NCI-H1436 (cell line): ENCODE results near the gene LMAN1L.

Experiments used
- DNase-seq: peaks from one replicate; lab custom pipeline; 2025; lab: John Stamatoyannopoulos, UW

Gene LMAN1L

DNA sequence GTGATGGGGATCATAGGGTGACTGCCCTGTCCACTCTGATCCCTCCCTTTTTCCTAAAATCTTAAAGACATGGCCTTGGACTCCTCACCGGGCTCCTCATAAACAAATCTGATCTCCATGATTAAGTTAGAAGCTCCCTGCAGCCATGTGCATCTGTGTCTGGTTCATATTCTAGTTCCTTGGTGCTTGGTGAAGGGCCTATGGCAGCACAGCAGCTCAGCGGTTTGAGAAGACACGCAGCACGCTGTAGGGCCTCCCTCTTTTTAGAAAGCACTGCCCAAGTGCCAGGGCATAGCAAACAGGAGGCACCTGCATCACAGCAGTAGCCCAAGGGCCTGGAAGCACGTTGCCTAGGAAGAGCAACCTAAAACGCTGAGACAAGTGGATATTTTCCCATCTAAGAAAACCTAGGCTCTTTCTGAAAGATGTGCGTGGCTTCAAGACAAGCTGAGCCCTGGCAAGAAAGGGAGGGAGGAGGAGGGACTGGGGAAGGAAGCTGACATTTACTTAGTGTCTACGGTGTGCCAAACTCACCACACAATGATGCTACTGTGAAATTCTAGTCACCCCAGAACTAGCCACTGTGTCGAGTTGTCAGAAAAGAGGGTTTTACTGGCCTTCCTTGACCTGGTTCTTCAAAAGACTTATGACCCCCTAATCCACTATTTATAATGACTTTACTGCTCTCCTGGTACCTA, 45.2 kb downstream of the LMAN1L start:
- no peak for DNase-seq

DNA sequence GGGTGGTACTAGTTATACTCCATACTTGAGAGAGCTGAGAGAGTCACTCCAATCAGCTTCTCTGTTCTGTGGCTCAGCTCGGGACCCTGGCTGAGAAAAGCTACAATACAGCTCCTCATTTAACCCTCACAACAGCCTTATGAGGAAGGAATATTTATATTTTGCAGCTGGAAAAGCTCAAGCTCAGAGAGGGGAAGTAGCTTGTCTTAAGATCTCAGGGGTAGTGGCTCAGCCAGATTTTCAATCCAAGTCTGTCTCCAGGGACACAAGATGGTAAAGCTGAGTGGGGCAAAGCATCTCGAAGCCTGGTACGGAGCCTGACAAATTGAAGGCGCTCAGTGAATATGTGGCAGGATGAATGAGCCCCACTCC, 45.7 kb downstream of the LMAN1L start:
- DNase-seq = no peak

DNA sequence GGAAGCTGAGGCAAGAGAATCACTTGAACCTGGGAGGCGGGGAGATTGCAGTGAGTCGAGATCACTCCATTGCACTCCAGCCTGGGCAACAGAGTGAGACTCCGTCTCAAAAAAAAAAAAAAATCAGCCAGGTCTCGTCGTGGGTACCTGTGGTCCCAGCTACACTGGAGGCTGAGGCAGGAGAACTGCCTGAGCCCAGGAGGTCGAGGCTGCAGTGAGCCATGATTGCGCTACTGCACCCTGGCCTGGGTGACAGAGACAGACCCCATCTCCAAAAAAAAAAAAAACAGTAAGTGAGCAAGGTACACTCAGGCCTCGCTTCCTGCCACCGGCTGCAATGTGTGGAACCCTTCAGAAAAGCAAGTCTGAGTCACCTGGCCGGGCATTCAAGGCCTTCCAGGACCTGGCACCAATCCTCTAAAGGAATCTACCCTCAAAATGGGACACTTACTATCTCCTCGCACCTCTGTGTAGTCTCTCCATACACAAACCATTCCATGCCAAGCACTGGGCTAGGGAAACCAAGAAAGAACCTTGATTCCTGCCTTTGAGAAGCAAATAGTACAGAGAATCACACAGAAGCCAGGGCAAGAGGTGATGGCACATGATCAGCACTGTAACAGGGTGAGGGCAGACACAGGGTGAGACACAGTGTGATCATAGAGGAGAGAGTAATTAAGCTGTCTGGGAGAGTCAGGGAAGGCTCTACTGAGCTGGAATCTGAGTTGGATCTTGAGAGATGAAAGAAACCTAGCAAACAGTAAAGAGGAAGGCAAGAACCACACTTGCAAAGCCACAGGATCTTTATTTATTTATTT, 50.8 kb downstream of the LMAN1L start:
- no peak for DNase-seq

DNA sequence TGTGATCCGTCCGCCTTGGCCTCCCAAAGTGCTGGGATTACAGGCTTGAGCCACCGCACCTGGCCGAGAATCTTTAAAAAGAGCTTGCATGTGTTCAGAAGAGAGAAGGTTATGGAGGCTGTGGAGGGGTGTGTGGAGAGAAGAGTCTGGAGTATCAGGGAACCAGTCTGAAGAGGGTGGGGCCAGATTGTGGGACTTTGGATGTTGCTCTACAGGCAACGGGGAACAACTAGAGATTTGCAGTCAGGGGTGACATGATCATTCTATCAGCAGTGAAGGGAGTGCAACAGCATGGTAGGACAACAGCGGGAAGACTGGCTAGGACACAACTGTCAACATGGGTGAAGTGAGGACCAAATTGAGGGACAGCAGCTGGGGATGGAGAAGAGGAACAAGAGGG, 51.7 kb downstream of the LMAN1L start:
- no peak for DNase-seq

DNA sequence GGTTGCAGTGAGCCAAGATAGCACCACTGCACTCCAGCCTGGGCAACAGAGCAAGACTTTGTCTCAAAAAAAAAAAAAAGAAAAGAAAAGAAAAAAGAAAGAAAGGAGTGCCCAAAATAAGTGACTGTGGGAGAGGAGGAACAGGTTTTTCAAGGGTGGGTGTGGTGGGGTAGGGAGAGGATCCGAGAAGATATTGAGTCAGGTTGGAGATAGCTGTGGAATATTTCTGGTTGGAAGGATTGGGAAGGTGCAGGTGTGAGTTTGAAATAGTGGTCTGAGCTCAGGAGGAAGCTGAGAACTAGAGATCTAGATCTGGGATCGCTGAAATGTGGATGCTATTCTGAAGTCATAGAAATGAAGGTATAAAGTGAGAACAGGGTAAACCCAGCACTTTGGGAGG, 52.7 kb downstream of the LMAN1L start:
- DNase-seq = no peak

DNA sequence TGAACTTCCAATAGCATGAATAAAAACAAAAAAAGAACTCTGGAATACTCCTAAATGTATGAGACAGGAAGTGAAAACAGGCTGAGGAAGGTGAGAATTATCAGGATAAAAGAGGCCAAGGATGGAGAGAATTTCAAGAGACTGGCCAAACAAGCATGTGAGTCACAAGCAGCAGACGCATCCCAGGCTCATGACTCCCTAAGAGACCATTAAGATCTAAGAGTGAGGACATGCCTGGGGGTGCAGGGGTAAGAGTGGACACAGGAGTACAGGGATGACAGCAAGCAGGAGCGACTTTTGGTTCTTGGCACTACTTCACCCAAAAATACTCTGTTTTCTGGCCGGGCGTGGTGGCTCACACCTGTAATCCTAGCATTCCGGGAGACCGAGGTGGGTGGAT, 53.5 kb downstream of the LMAN1L start:
- DNase-seq = no peak

DNA sequence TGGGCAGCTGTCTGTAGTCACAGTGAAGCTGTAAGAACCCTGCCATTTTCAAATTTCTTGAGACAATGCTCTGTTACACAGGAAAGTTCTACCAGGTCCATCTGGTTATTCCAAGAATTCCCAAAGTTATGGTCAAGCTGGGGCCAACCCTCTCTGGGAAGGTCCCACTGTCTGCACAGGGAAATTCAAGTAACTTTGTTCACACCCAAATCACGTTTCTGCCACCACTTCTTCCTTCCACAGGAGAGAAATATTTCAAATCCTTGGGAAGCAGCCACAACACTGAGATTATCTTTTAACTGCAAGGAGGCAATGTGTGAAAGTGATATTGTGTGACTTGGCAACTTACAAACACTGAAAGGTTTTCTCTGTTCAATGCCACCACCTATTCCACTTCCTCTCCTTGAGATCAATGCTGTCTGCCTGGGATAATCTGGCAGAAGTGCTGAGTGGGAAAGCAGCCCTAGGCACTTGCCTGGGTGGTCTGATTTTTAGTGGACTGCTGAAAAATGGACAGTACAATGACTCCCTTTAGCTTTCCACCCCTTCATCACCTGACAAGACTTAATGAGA, 54.9 kb downstream of the LMAN1L start:
- DNase-seq = no peak

DNA sequence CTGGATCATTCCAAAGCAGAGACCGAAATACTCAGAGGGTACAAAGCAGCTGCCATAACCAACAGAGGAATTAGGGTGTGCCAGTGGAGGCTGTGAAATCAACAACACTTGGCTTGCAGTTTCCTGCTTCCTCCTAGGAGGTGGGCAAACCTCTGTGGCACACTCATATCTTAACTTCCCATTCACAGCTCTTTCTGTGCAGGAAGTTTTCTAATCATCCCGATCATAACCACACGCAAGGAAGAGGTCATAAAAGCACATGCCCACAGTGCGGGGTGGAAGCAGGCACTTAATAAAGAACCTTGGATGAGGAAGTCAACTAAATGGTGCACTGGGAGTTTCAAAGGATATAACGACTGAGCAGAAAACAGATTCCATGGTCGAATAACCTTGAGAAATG, 55.4 kb downstream of the LMAN1L start:
- DNase-seq = no peak

DNA sequence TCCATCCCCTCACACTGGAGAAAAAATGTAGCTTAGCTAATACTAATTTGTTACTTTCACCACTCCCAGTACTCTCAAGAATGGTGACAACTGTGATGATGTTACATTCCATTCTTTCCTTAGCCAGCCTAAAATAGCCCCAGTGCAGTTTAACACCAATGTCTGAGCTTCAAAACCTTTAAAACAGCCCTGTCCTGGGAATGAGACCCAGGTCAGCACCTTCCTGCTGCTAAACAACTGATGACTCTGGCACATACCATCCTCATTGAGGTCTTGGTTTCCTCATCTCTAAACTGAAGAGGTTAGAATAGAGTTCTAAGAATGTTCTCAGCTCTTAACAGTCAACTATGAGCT, 56.7 kb downstream of the LMAN1L start:
- no peak for DNase-seq

DNA sequence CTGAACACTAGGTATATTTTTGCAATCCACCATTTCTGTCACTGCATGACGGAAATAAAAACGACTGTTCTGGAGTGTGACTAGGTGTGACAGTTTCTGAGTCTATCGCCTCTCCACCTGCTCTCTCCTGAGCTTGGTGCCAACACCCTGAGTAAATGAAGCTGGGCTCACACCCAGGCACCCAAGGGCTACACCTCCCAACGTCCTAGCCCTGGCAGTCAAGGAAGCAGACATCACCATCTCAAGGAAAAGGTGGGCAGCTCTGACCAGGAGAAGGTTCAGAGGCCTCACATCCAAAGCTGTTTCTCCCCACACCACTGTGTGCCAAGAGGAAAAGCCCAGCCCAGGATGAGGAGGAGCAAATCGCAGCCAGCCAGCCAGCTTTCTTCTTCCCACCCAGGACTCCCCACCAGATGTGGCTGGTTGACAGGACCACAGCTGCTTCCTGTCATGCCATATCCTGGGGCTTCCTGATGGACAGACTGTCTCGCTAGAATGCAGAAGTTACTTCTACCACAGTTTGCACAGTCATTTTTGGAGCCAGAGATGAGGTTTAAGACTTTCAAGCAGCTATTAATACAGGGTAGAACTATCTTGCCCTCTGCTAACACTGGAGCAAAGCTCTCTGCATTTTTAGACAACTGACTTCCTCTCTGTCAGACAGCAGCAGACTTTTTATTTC, 57.2 kb downstream of the LMAN1L start:
- no peak for DNase-seq

DNA sequence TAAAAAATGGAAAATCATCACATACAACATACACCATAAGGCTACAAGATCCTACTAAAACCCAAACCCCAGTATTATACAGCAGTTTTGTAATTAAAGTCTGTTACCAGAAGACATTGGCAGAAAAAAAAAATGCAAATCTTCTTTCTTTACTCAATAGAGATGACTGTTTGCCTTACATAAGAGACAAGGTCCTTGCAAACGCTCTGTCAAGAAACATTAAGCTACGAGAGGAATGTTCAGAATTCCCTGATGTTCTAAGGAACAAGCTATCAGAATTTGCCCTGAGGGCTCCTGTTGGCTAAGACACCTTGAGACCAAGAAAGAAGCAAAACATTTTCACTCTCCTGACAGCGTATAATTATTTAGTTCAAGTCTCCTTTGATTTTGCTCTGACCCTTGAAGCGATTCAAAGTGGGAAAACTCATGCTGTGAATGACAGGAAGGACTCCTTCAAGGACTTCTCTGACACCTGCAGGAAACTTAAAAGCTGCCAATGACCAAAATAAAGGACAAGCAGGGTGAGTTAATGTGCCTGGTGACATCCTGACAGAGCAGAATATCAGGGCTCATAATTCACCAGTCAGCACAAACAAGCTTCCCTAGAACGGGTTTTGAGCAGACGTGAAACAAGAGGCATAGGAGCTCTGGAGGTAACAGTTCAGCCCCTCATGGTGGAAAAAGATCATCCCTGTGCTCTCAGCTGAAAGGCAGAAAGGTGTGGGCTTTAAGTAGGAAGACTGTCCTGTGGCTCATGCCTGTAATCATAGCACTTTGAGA, 58.0 kb downstream of the LMAN1L start:
- DNase-seq = no peak

DNA sequence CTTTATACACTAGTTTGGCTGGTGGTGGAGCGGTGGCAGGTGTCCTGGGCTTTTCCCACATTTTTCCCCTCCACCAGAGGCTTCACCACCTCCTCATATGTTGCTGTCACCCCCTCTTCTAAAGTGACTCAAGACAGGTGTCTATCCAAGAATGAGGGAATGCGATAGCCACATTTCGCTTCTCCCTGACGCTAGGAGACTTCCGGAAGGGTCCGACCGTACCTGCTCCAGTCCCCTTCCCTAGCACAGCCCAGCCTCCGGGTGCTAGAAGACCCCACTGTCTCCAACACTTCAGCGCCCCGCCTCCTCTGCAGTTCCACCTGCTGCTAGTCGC, 60.0 kb downstream of the LMAN1L start:
- DNase-seq = no peak

DNA sequence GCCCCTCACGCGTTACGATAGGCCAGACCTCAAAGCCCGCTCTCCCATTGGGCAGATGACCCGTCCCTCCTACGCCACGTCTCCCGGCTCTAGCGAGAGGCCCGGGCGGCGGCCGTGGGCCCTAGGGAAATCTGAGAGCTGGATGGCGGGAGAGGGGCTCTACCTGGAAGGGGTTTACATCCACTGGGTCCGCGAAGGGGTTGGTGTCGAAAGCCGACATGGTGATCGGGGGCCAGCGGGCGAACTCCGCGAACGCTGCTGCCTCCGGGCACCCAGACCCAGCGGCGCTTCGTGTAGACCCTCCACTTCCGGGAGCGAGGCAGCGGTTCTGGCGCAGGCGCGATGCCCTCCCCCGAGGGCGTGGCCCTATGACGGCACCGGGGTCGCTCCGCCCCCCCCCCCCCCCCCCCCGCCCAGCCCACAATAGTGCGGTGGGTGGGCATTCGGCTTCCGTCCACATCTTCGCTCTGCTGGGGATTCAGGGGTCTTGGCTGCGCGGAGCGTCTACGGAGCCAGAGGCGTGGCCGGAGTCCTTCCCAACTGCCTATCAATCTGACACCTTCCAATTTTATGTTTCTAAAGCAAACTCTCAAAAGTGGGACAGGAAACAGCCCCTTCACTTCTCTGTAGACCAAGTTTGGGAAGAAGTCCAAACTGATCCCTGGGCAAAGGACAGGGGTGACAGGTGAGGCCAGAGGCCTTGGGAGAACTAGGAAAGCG, 60.6 kb downstream of the LMAN1L start, which contains the start of gene SCAMP2:
TSS of gene SCAMP2 (minus strand) at position 330 of the 720 bp plus-strand sequence. CDS start at position 220, 110 bp downstream.
- DNase-seq = peak; percentile 94

DNA sequence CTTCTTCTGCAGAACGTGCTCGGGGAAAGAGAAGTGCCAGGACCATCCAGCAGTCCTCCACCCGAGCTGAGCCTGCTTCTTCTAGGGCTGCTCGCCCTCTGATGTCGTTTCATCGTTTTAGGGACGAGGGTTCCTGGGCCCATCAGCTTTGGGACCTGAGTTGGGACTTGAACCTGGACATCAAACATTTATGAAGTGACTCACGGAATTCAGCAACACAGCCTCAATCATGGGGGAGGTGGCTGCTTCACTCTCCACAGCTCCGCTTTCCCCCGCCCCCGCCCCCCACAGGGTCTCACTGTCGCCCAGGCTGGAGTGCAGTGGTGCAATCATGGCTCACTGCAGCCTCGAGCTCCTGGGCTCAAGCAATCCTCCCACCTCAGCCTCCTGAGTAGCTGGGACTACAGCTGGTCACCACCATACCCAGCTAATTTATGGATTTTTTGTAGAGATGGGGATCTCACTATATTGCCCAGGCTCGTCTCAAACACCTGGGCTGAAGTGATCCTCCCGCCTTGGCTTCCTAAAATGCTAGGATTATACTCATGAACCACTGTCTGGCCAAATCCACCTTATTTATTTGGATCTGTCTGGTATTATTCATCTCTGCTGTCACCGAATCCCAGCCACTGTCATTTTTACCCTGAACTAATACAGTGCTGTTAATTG, 61.3 kb downstream of the LMAN1L start:
- no peak for DNase-seq
